Naive B cell (primary cell): ENCODE data around the gene TNNT3. TPM values are rescaled to one million over a fixed set of nuclear protein-coding genes. Genes with fewer than 3 reads are reported as not detected.
A peak's percentile ranks its signal among the peaks of the same experiment; 100 is the strongest.
"Not testable (repeated sequence)": the region's sequence is repeated elsewhere in the genome, so short reads cannot be mapped to it uniquely, and the experiment has no call there.

ENCODE experiments used
- ATAC-seq, 2 donors: fragments of 150-1000 bp; cut with Tn5 transposase; 2 replicates each; pipeline ENCODE4 v1.10.0; 2021; ENCODE audit warnings: low read depth in 2 of 2, mild to moderate bottlenecking in 2 of 2, moderate library complexity in 2 of 2
- DNase-seq: peaks from one replicate; pipeline ENCODE4 v3.0.0; 2022
- H3K27ac Mint-ChIP-seq, 6 donors: one replicate each; pipeline ENCODE4 v1.8.0; 2020 to 2022; ENCODE audit warnings: mild to moderate bottlenecking in 6 of 6, mixed read lengths in 6 of 6, moderate library complexity in 5 of 6, inconsistent platforms in 2 of 6
- H3K27me3 Mint-ChIP-seq, 3 donors: one replicate each; pipeline ENCODE4 v1.8.0; 2021 to 2022; ENCODE audit warnings: mixed read lengths in 3 of 3, mild to moderate bottlenecking in 1 of 3
- H3K36me3 Mint-ChIP-seq, 2 donors: one replicate each; pipeline ENCODE4 v1.8.0; 2020 to 2022; ENCODE audit warnings: mixed read lengths in 2 of 2, inconsistent platforms in 1 of 2, mild to moderate bottlenecking in 1 of 2
- H3K4me1 Mint-ChIP-seq, 3 donors: one replicate each; pipeline ENCODE4 v1.8.0; 2020 to 2022; ENCODE audit warnings: mixed read lengths in 3 of 3, inconsistent platforms in 1 of 3, mild to moderate bottlenecking in 1 of 3, moderate library complexity in 1 of 3
- H3K4me3 Mint-ChIP-seq, 8 donors: one replicate each; pipeline ENCODE4 v1.8.0; 2020 to 2022; ENCODE audit warnings: mild to moderate bottlenecking in 8 of 8, mixed read lengths in 8 of 8, moderate library complexity in 8 of 8, inconsistent platforms in 2 of 8
- H3K9me3 Mint-ChIP-seq, 7 donors: one replicate each; pipeline ENCODE4 v1.8.0; 2020 to 2022; ENCODE audit warnings: mixed read lengths in 7 of 7, mild to moderate bottlenecking in 5 of 7, inconsistent platforms in 2 of 7, moderate library complexity in 1 of 7
- polyA plus RNA-seq, 6 donors: library from polyadenylated mRNA; unstranded; fragments of 300-500 nt; fragmentation: Illumina TruSeq; gene quantifications; one replicate each; pipeline ENCODE4 v1.2.3, GENCODE V29; 2021; ENCODE audit warnings: low read depth in 6 of 6

The TNNT3 gene
- under 1 TPM in 2 of 6 donors, not detected in 4; 0.43 to 0.92 TPM for polyA plus RNA-seq

GRCh38 chr11:1919391-1920127 is at the start of gene TNNT3:
Gene TNNT3, plus strand, starts transcription at chr11:1919703. Its CDS starts 3,172 bp downstream, at chr11:1922875.
- H3K4me3 Mint-ChIP-seq, result no peak within 1 kb of the TSS
- no peak for DNase-seq
- H3K9me3 Mint-ChIP-seq, result no peaks in the 10 kb centered on the region

GRCh38 chr11:1870326-1870696 is 49.2 kb upstream of the TNNT3 start:
- ATAC-seq (no peak), DNase-seq (no peak)
- Mint-ChIP-seq H3K9me3 (no peaks in the 10 kb centered on the region), H3K4me3 (peak overlapping the region in 3 of 8 donors; percentile 6 to 45 (median 16)), H3K27me3 (no peaks in the 10 kb centered on the region), H3K36me3 (peaks cover 0 to 8% of the 10 kb centered on the region in 2 donors), H3K4me1 (peaks cover 51 to 70% (median 57%) of the 10 kb centered on the region in 3 donors), H3K27ac (peak overlapping the region in 2 of 6 donors; percentile 56 to 78)

More at GRCh38 chr11:1919391-1920127, at the start of gene TNNT3:
- Mint-ChIP-seq H3K27ac (peak within 1 kb of the TSS in 1 of 6 donors; percentile 68), H3K27me3 (peaks cover 11 to 29% (median 27%) of the 10 kb centered on the region in 3 donors), H3K36me3 (no peaks in the 10 kb centered on the region), H3K4me1 (peaks cover 9 to 22% (median 13%) of the 10 kb centered on the region in 3 donors)
- ATAC-seq, result no peak

DNA sequence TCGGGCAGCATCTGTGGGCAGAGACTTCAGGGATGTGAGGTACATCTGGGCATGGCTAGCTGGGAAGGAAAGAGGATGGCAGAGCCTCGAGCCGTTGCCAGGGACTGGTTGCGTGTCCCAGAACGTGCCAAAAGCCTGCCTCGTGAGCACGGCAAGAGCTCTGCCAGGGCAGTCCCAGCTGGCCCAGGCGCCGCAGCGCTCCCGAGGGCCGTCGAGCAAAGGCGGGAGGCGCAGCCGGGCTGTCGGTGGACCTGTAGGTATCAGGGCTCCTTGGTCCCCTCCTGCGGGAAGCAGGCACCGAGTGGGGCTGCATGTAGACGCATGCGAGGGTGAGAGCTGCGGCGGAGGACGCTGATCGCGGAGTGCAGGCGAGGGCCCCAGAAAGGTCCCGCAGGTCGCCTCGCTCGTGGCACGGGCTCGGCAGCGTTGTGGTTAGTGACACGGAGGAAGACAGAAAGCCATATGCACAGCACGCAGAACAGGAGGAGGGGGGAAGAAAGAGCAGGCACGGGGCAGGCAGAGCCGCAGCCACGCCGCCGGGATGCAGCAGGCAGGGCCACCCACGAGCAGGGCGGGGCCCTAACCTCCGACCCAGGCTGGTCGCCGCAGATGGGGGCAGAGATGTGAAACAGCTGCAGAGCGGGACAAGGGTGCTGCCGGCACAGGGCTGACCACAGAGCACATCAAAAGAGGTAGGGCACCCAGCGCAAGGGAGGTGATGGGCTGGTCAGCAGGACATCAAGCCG is 48.6 kb upstream of the TNNT3 start:
- H3K27ac Mint-ChIP-seq, result peak overlapping the region in 3 of 6 donors; percentile 67 to 89 (median 78)
- no peak for DNase-seq
- peaks cover 47 to 64% (median 54%) of the 10 kb centered on the region in 3 donors for H3K4me1 Mint-ChIP-seq
- no peaks in the 10 kb centered on the region for H3K9me3 Mint-ChIP-seq
- no peaks in the 10 kb centered on the region for H3K27me3 Mint-ChIP-seq
- no peak for ATAC-seq
- peaks cover 0 to 8% of the 10 kb centered on the region in 2 donors for H3K36me3 Mint-ChIP-seq
- peak overlapping the region in 4 of 8 donors; percentile 9 to 74 (median 30) for H3K4me3 Mint-ChIP-seq

- H3K27me3 Mint-ChIP-seq, result no peaks in the 10 kb centered on the region
- H3K27ac Mint-ChIP-seq, result peak overlapping the region in 3 of 6 donors; percentile 67 to 89 (median 78)
- H3K36me3 Mint-ChIP-seq, result peaks cover 0 to 8% of the 10 kb centered on the region in 2 donors
- no peak overlapping the region for H3K4me3 Mint-ChIP-seq
- ATAC-seq, result no peak
- DNase-seq, result no peak
- H3K9me3 Mint-ChIP-seq, result no peaks in the 10 kb centered on the region
- H3K4me1 Mint-ChIP-seq, result peaks cover 44 to 64% (median 52%) of the 10 kb centered on the region in 3 donors
Observed at GRCh38 chr11:1871531-1871930, 48.0 kb upstream of the TNNT3 start.

DNA sequence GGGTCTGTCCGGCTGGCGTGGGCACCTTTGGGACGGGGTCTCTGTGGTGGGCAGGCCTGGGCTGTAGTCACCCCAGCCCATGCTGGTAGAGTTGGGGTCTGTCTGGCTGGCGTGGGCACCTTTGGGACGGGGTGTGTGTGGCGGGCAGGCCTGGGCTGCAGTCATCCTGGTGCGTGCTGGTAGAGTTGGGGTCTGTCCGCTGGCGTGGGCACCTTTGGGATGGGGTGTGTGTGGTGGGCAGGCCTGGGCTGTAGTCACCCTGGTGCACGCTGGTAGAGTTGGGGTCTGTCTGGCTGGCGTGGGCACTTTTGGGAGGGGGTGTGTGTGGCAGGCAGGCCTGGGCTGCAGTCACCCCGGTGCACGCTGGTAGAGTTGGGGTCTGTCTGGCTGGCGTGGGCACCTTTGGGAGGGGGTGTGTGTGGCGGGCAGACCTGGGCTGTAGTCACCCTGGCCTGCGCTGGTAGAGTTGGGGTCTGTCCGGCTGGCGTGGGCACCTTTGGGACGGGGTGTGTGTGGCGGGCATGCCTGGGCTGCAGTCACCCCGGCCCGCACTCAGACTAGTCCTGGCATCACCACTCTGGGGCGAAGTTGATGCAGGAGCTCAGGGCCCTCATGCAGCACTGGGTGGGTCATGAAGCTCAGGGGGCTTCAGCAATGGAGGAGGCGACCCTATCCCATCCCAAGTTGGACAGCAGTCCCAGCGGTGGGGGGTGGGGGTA is 47.1 kb upstream of the TNNT3 start:
- Mint-ChIP-seq H3K27me3 (no peaks in the 10 kb centered on the region), H3K9me3 (no peaks in the 10 kb centered on the region), H3K4me3 (peak overlapping the region in 1 of 8 donors; percentile 15), H3K36me3 (peaks cover 0 to 8% of the 10 kb centered on the region in 2 donors), H3K27ac (peak overlapping the region in 4 of 6 donors; percentile 42 to 94 (median 77)), H3K4me1 (peaks cover 46 to 65% (median 53%) of the 10 kb centered on the region in 3 donors)
- no peak for DNase-seq
- ATAC-seq, result no peak

GRCh38 chr11:1873048-1873812 is 46.3 kb upstream of the TNNT3 start:
- peak overlapping the region in 3 of 6 donors; percentile 54 to 94 (median 78) for H3K27ac Mint-ChIP-seq
- H3K4me1 Mint-ChIP-seq, result peaks cover 50 to 65% (median 51%) of the 10 kb centered on the region in 3 donors
- peaks cover 0 to 8% of the 10 kb centered on the region in 2 donors for H3K36me3 Mint-ChIP-seq
- ATAC-seq, result no peak
- no peaks in the 10 kb centered on the region for H3K9me3 Mint-ChIP-seq
- H3K4me3 Mint-ChIP-seq, result peak overlapping the region in 1 of 8 donors; percentile 23
- H3K27me3 Mint-ChIP-seq, result no peaks in the 10 kb centered on the region
- no peak for DNase-seq

DNA sequence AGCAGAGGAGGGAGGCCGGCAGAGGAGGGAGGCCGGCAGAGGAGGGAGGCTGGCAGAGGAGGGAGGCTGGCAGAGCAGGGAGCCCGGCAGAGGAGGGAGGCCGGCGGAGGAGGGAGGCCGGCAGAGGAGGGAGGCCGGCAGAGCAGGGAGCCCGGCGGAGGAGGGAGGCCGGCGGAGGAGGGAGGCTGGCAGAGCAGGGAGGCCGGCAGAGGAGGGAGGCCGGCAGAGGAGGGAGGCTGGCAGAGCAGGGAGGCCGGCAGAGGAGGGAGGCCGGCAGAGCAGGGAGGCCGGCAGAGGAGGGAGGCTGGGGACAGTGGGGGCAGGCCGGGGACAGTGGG is 45.7 kb upstream of the TNNT3 start:
- Mint-ChIP-seq H3K4me3 (peak overlapping the region in 1 of 8 donors; percentile 23), H3K4me1 (peaks cover 48 to 65% (median 54%) of the 10 kb centered on the region in 3 donors), H3K27ac (peak overlapping the region in 1 of 6 donors; percentile 78)
- H3K36me3 Mint-ChIP-seq, ATAC-seq, H3K27me3 Mint-ChIP-seq, DNase-seq, H3K9me3 Mint-ChIP-seq: not testable (repeated sequence)

DNA sequence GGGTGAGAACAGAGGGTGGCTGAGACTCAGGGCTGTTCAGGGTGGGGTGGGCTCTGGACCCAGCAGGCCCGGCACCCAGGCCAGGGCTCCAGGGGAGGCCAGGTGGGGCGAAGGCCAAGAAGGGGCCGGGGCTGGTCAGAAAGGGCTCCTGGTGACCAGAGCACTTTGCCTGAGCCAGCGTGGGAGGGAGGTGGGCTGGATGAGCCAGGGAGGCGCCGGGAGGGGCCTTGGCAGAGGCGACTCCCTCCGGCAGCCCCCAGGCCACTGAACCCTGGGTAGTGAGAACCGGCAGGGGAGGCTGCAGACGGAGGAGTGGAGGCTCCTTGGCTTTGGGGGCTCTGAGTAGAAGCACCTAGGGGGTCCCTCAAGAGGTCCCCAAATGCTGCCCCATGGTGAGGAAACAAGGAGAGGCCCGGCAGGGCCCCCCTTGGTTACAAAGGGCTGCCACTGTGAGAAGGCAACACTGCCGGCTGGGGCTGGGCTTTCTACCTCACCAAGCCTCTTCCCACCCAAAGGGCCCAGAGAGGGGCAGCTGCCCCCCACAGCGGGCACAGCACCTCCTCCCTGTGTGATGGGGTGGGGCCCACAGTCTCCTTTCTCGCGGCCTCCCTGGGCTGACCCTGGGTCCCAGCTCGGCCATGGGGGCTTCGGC is 44.9 kb upstream of the TNNT3 start:
- H3K36me3 Mint-ChIP-seq, H3K9me3 Mint-ChIP-seq, H3K4me3 Mint-ChIP-seq, DNase-seq, ATAC-seq, H3K27me3 Mint-ChIP-seq: not testable (repeated sequence)
- H3K27ac Mint-ChIP-seq, result peak overlapping the region in 1 of 6 donors; percentile 47
- peaks cover 40 to 63% (median 48%) of the 10 kb centered on the region in 3 donors for H3K4me1 Mint-ChIP-seq

- Mint-ChIP-seq H3K4me3 (no peak overlapping the region), H3K27ac (peak overlapping the region in 4 of 6 donors; percentile 47 to 71 (median 58)), H3K36me3 (no peaks in the 10 kb centered on the region), H3K27me3 (no peaks in the 10 kb centered on the region), H3K9me3 (no peaks in the 10 kb centered on the region), H3K4me1 (peaks cover 40 to 63% (median 50%) of the 10 kb centered on the region in 3 donors)
- ATAC-seq (no peak), DNase-seq (no peak)
Observed at GRCh38 chr11:1875093-1875850, 44.2 kb upstream of the TNNT3 start.

DNA sequence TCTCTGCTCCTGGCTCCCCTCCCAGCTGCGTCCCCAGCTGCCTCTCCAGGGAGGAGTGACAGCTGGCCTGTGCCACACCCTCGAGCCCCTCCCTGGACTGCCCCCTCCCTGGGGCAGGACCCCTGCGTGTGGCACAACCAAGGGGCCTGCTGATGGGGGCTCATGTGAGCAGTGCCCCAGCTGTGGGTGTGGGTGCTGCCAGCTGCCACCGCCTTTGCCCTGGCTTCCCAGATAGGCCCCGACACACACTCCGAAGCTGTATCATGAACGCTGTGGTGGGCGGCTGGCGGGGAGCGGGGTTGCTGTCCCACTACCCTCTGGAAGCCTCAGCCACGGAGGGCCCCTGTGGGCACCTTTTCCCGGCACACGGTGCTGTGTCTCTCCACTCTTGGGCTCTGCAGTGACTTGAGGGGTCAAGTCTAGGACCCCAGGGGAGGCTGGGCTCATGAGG is 43.6 kb upstream of the TNNT3 start:
- not testable (repeated sequence) for H3K9me3 Mint-ChIP-seq, DNase-seq, H3K4me3 Mint-ChIP-seq, H3K27me3 Mint-ChIP-seq, ATAC-seq, H3K36me3 Mint-ChIP-seq
- Mint-ChIP-seq H3K27ac (peak overlapping the region in 1 of 6 donors; percentile 41), H3K4me1 (peaks cover 40 to 63% (median 50%) of the 10 kb centered on the region in 3 donors)

DNA sequence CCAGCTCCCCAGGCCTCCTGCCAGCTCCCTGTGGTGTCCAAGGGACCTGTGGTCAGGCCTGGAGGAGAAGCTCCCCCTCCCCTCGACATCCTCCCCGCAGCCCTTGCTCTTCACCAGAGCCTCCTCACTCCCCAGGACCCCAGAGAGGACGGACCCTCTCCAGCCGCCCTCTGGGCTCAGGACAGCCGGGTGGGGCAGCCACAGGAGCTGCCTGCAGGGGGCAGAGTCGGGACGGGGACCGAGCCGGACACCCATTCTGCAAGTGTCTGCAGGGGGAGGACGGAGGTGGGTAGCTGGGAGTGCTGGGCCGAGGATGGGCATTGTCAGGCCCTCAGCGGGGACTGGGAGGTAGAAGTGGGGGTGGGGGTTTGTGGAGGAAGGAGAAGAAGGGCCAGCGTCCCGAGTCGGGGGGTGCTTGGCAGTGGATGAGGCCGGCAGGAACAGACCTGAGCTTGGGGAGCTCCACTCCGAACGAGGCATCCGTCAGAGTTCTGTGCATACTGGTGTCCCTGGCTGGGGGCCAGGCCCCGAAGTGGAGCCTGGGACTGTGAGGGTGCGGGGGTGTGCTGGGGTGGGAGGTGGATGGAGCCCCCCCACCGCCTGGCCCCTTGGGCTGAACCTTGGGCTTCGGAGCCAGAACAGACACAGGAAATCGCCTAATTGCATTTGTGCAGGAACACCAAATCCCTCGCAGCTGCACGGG is 43.0 kb upstream of the TNNT3 start:
- Mint-ChIP-seq H3K36me3 (no peaks in the 10 kb centered on the region), H3K9me3 (no peaks in the 10 kb centered on the region), H3K4me1 (peaks cover 38 to 61% (median 52%) of the 10 kb centered on the region in 3 donors), H3K27me3 (no peaks in the 10 kb centered on the region), H3K27ac (peak overlapping the region in 2 of 6 donors; percentile 38 to 41), H3K4me3 (no peak overlapping the region)
- DNase-seq (no peak), ATAC-seq (no peak)
